Measurements from ENCODE around the gene CD200R1.

Gene CD200R1

GRCh38 chr3:112884678-112885290 is 90.1 kb downstream of the CD200R1 start:
- DNase-seq: no peak

- DNase-seq: no peak
Observed at GRCh38 chr3:112881891-112882290, 93.0 kb downstream of the CD200R1 start.

GRCh38 chr3:112875561-112875960 is 99.3 kb downstream of the CD200R1 start:
- no peak for DNase-seq

- DNase-seq: no peak
Observed at GRCh38 chr3:112874725-112875124, 100.2 kb downstream of the CD200R1 start.

GRCh38 chr3:112873632-112874031 is 101.3 kb downstream of the CD200R1 start:
- DNase-seq: no peak

GRCh38 chr3:112871735-112872134 is 103.2 kb downstream of the CD200R1 start:
- DNase-seq: no peak
